Prostate gland (tissue), 2 donors: ENCODE data around the gene RGS13. TPM values are rescaled to one million over a fixed set of nuclear protein-coding genes. Genes with fewer than 3 reads are reported as not detected.

ENCODE experiments used
- DNase-seq: peaks from one replicate; pipeline ENCODE4 v3.0.0-alpha.2; 2019; ENCODE audit warnings: low spot score
- H3K27ac ChIP-seq, 2 donors: fragments of 200-600 bp; sonication (generic); 2 replicates each; pipeline ENCODE4 v1.5.1; 2017 to 2019
- H3K27me3 ChIP-seq: fragments of 200-600 bp; sonication (generic); replicated peaks from 2 replicates; pipeline ENCODE4 v1.5.1; 2019; ENCODE audit not compliant: insufficient read depth
- H3K36me3 ChIP-seq, 2 donors: fragments of 200-600 bp; sonication (generic); 1 replicate in 1 of 2; 2 replicates in 1 of 2; pipeline versions ENCODE4 v1.5.1 to v1.8.1; 2017 to 2019
- H3K4me1 ChIP-seq: fragments of 200-600 bp; sonication (generic); replicated peaks from 2 replicates; pipeline ENCODE4 v1.5.1; 2019
- H3K4me3 ChIP-seq, 2 donors: fragments of 200-600 bp; sonication (generic); 2 replicates each; pipeline ENCODE4 v1.5.1; 2017 to 2019
- H3K9me3 ChIP-seq: fragments of 200-600 bp; sonication (generic); 2 replicates; pipeline ENCODE4 v1.5.1; 2017
- POLR2A ChIP-seq: fragments of 450-650 bp; IDR thresholded peaks from one replicate; pipeline ENCODE4 v1.6.1; 2016; ENCODE audit warnings: antibody characterized with exemption, mild to moderate bottlenecking
- POLR2AphosphoS5 ChIP-seq: sonication (generic); formaldehyde crosslinking; IDR thresholded peaks from one replicate; pipeline ENCODE4 v1.6.1; 2017; ENCODE audit warnings: antibody characterized with exemption
- WGBS: methylation state at CpG from one replicate; pipeline ENCODE4 v1.1.5; 2018; 5-methylcytosine and 5-hydroxymethylcytosine counted together
- intact Hi-C: fragments of 100-400 bp; cut with DNase I; formaldehyde crosslinking; loops from one replicate; pipeline ENCODE4 v1.14.2; 2022
- total RNA-seq, 2 donors: library from RNA; depleted of rRNA; stranded (reverse); fragments of >200 nt; gene quantifications; one replicate each; pipeline ENCODE4 v1.1.0, GENCODE V29; 2016
- TF ChIP-seq, protein P1 (sequence below), 4 experiments: fragments of 200-600 bp in 2 of 4; fragments of 450-650 bp in 2 of 4; sonication (generic) in 2 of 4; IDR thresholded peaks; 1 replicate in 3 of 4; 2 replicates in 1 of 4; pipeline ENCODE4 v1.5.1; 2016 to 2019; ENCODE audit warnings: antibody characterized with exemption in 4 of 4, mild to moderate bottlenecking in 2 of 4, moderate library complexity in 2 of 4

The RGS13 gene
- total RNA-seq, 2 donors from 2014 or later, result not detected

DNA sequence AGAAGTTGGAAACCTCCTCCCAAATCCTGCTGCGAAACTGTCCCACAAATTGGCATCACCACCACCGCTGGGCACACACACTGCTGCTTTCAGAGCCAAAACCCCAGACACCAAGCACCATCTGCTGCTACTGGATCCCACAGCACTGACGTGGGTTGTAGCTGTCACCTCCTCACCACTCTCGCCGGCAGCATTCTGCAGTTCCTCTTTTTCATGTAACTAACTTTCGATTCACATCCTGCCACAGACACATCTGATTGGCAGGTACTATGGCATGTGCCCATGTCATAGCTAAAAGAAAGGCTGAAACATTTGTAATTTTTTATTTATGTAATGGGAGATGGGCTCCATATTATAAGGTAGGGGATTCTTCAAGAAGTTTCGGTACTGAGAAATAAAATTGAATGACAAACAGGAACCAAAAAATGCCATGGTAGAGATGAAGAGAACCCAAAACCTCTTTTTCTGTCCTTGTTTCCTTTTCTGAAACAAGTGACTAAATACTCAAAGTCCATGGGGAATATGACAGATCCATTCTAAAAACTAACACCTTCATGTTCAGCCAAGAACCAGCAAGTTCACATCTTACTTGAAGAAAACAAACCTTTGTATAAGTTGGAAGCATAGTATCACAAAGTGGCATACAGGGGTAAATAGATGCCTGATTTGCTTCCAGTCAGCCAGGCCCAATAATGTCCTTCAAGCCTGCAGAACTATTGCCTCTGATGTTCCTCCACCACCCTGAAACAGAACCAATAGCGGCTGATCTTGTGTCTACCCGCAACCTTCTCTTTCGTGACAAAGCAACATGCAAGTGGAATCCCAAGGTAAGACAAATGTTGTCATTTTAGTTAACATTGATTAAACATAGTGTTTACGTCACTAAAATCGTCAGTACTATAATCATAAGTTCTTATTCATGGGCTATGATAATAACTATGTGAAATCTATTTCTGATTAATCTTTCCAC, 26.6 kb upstream of the RGS13 start:
- H3K4me1 ChIP-seq, result no peaks in the 10 kb centered on the region
- no peaks in the 10 kb centered on the region for H3K27me3 ChIP-seq
- WGBS, result 83% methylated on average over 12 of the region's 12 CpGs
- peak; percentile 11 for DNase-seq
- no peak overlapping the region for H3K27ac ChIP-seq
- H3K9me3 ChIP-seq, result no peaks in the 10 kb centered on the region
- intact Hi-C loops, result loop anchor here (2.0 to 10.0 kb wide), 2 partner anchors 133 to 415 kb away; no protein-coding TSS in a partner anchor
- no peak for TF ChIP-seq POLR2AphosphoS5
- no peak for TF ChIP-seq POLR2A
- TF ChIP-seq, protein P1, sequence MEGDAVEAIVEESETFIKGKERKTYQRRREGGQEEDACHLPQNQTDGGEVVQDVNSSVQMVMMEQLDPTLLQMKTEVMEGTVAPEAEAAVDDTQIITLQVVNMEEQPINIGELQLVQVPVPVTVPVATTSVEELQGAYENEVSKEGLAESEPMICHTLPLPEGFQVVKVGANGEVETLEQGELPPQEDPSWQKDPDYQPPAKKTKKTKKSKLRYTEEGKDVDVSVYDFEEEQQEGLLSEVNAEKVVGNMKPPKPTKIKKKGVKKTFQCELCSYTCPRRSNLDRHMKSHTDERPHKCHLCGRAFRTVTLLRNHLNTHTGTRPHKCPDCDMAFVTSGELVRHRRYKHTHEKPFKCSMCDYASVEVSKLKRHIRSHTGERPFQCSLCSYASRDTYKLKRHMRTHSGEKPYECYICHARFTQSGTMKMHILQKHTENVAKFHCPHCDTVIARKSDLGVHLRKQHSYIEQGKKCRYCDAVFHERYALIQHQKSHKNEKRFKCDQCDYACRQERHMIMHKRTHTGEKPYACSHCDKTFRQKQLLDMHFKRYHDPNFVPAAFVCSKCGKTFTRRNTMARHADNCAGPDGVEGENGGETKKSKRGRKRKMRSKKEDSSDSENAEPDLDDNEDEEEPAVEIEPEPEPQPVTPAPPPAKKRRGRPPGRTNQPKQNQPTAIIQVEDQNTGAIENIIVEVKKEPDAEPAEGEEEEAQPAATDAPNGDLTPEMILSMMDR (IDR thresholded peaks at IDR 0.05), result no peak
- H3K4me3 ChIP-seq, result no peak overlapping the region
- H3K36me3 ChIP-seq, result no peaks in the 10 kb centered on the region

DNA sequence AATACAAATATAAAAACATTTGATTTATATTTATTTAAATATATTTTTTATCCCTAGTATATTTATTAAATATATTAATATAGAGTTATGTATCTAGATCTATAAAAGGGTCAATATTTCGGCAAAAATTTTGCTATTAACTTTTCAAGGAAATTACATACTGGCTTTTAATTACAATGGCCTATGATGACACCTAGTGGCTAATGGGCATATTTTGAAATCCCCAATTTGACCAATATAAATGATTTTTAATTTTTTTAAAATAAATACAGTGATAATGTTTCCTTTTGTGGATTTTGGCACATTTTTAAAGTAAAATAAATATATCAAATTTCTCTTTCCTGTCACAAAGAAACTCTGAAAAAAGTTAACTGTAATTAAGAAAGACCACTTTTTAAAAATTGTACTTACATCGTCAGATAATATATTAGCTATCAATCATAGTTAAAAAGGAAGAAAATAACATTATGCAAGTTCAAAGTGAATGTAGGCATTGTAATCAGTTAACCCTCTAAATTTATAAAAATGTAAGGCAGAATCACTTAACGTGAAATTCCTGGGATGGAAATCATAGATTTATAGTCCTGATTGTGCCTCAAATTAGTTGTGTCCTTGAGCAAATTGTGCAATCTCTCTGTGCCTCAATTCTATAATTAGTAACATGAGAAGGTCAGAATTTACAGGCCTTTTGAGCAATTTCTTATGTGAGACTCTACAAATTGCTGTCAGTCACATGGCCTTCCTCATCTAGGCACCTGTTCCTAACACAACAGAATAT, 25.6 kb upstream of the RGS13 start:
- intact Hi-C loops, result no loop called here

DNA sequence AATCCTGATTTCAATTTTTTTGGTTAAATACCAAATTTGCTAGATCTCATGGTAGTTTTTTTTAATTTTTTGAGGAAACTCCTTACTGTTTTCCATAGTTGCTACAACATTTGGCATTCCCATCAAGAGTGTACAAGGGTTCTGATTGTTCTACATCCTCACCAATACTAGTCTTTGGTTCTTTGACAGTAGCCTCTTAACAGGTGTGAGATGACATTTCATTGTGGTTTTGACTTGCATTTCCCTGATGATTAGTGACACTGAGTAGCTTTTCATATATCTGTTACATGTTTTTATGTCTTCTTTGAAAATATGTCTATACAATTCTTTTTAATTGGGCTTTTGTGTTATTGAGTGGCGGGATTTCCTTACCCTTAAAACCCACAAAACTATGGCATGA, 20.9 kb upstream of the RGS13 start:
- H3K9me3 ChIP-seq, result no peaks in the 10 kb centered on the region
- intact Hi-C loops, result no loop called here
- H3K36me3 ChIP-seq, result no peaks in the 10 kb centered on the region
- TF ChIP-seq POLR2AphosphoS5 (no peak), POLR2A (no peak)
- TF ChIP-seq, protein P1 (IDR thresholded peaks at IDR 0.05), result no peak
- H3K27me3 ChIP-seq, result no peaks in the 10 kb centered on the region
- no peak overlapping the region for H3K27ac ChIP-seq
- no peak overlapping the region for H3K4me3 ChIP-seq
- WGBS, result 97% methylated on average over 1 of the region's 1 CpG
- H3K4me1 ChIP-seq, result no peaks in the 10 kb centered on the region
- no peak for DNase-seq

More for the DNA sequence above, 25.6 kb upstream of the RGS13 start:
- Histone ChIP-seq H3K4me3 (no peak overlapping the region), H3K4me1 (no peaks in the 10 kb centered on the region), H3K9me3 (no peaks in the 10 kb centered on the region), H3K27ac (no peak overlapping the region), H3K27me3 (no peaks in the 10 kb centered on the region), H3K36me3 (no peaks in the 10 kb centered on the region)
- TF ChIP-seq, protein P1 (IDR thresholded peaks at IDR 0.05), result peak; percentile 53 to 76 (median 61)
- no peak for TF ChIP-seq POLR2A
- 37% methylated on average over 3 of the region's 3 CpGs for WGBS
- DNase-seq, result no peak

DNA sequence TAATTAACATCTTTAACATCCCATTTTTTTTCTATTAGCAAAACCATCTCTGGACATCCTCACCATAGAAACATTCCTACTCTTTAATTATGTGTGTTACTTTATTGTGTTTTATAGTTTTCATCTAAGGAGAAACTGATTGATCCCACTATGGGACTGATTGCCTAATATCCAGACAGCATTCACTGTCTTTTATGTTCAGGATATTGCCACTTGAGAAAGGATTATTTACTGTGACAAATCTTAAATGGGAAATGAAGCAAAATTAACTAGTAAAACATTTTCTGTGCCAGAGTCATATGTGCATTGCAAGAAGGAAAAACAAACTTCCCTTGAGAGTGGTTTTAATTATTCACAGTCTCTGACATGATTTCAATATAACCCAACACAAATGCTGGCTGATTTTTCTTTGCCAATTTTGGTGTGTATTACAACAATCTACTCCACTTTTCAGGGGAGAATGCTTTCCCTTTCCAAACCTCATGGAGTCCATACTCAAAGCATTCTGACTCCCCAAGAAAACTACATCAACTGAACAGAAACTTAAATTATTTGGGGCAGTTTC, 15.8 kb upstream of the RGS13 start:
- H3K27ac ChIP-seq, result no peak overlapping the region
- no peak for DNase-seq
- intact Hi-C loops, result no loop called here
- no peaks in the 10 kb centered on the region for H3K4me1 ChIP-seq
- H3K27me3 ChIP-seq, result no peaks in the 10 kb centered on the region
- no peak overlapping the region for H3K4me3 ChIP-seq
- H3K36me3 ChIP-seq, result no peaks in the 10 kb centered on the region
- TF ChIP-seq, protein P1 (IDR thresholded peaks at IDR 0.05), result no peak
- TF ChIP-seq POLR2A, result no peak
- no peak for TF ChIP-seq POLR2AphosphoS5
- no peaks in the 10 kb centered on the region for H3K9me3 ChIP-seq
